Measurements from ENCODE around the gene WASF2. TPM values are rescaled to one million over a fixed set of nuclear protein-coding genes. Genes with fewer than 3 reads are reported as not detected.

WASF2 gene
- total and polyA plus RNA-seq, 5 donors = 22.1 to 77.9 (median 69.4) TPM

- 19% methylated on average over 8 of the region's 8 CpGs for WGBS
- Histone ChIP-seq H3K27ac (ENCODE audit: low read length) (no peak overlapping the region), H3K4me3 (ENCODE audit: low read length) (peak overlapping the region; percentile 16), H3K4me1 (ENCODE audit: control insufficient read depth, insufficient read depth, low read length) (peaks cover 6% of the 10 kb centered on the region), H3K27me3 (ENCODE audit: control insufficient read depth, insufficient read depth) (no peaks in the 10 kb centered on the region), H3K9me3 (ENCODE audit: control insufficient read depth, low read length) (no peaks in the 10 kb centered on the region)
- intact Hi-C loops (cut with DNase I) = no loop called here
- ATAC-seq (peak; percentile 10 to 18), DNase-seq (peak; percentile 39 to 82 (median 72))
Measured at GRCh38 chr1:27496604-27497155, 6.7 kb upstream of the WASF2 start.

DNA sequence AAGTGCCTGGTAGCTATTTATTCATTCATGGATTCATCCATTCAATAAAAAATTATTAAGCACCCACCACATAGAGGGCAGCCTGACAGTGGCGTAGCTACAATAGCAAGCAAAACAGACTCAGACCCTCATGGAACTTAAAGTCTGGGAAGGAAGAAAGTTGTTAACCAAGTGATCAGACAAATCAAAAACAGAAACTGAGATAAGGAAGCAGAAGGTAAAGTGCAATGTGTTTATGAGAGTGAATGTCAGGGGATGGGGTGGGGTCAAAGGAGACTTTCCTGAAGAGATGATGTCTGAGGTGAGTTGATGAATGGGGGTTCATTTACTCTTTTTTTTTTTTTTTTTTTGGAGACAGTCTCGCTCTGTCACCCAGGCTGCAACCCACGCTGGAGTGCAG lies 2.8 kb upstream of the WASF2 start:
- Histone ChIP-seq H3K27ac (ENCODE audit: low read length) (peak overlapping the region; percentile 97), H3K4me1 (ENCODE audit: control insufficient read depth, insufficient read depth, low read length) (peaks cover 6% of the 10 kb centered on the region)
- intact Hi-C loops (cut with DNase I) = loop anchor here in 1 of 4 donors (5.0 kb wide), 1 partner anchor 75 kb away; no protein-coding TSS in a partner anchor

DNA sequence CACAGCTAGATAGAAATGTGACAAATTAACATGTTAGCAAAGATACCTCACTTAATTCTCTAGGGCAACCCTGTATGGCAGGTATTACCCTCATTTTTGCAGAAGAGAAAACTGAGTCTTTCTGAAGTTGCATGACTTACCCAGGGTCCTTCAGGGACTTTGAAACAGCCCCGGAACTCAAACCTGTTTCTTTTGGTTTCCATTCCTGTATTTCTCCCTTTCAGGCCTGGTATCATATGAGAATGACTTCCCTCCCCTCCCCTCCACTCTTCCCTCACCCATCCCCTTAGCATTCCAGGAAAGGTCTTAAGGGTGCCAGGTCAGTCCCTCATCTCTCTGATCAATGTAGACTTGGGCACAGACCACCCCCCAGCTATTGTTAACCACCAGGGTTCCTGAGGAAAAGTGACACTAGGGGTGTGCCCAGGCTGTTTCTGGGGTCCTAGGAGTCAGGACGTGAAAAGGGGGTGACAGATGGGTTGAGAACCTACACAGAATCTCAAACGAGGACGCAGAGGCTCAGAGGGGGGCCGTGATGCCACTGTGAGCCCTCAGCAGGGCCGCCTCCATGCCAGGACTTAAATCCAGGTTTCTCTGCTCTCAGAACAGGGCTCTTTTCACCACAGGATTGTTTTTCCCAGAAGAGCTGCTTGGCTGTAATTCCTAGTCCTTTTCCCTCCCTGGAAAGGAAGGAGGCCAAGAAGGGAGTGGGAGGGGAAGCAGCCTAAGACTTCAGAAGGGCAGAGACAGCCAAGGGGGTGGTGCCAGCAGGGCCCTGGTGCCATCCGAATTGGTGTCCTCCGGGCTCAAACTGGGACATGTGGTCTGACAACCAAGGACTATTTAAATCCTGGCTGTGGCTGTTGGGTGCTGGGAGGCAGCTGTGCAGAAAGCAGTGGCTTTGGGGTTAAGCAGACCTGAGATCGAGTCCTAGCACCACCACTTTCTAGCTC lies 2.1 kb upstream of the WASF2 start:
- Histone ChIP-seq H3K9me3 (ENCODE audit: control insufficient read depth, low read length) (no peaks in the 10 kb centered on the region), H3K27me3 (ENCODE audit: control insufficient read depth, insufficient read depth) (no peaks in the 10 kb centered on the region), H3K4me3 (ENCODE audit: low read length) (no peak overlapping the region), H3K4me1 (ENCODE audit: control insufficient read depth, insufficient read depth, low read length) (peaks cover 6% of the 10 kb centered on the region), H3K27ac (ENCODE audit: low read length) (peak overlapping the region; percentile 97)
- WGBS = 24% methylated on average over 9 of the region's 9 CpGs
- intact Hi-C loops (cut with DNase I) = loop anchor here in 1 of 4 donors (5.0 kb wide), 1 partner anchor 75 kb away; no protein-coding TSS in a partner anchor
- peak; percentile 69 to 89 (median 82) for DNase-seq
- peak in 1 of 2 donors; percentile 6 for ATAC-seq

More for the DNA sequence above, 2.8 kb upstream of the WASF2 start:
- WGBS = 93% methylated on average over 3 of the region's 3 CpGs
- Histone ChIP-seq H3K27me3 (ENCODE audit: control insufficient read depth, insufficient read depth) (no peaks in the 10 kb centered on the region), H3K9me3 (ENCODE audit: control insufficient read depth, low read length) (no peaks in the 10 kb centered on the region), H3K4me3 (ENCODE audit: low read length) (no peak overlapping the region)
- ATAC-seq = no peak
- DNase-seq = no peak

GRCh38 chr1:27489501-27489972 lies 430 bp downstream of the WASF2 start:
- Histone ChIP-seq H3K27me3 (ENCODE audit: control insufficient read depth, insufficient read depth) (no peaks in the 10 kb centered on the region), H3K9me3 (ENCODE audit: control insufficient read depth, low read length) (no peaks in the 10 kb centered on the region), H3K4me3 (ENCODE audit: low read length) (peak overlapping the region; percentile 64), H3K27ac (ENCODE audit: low read length) (peak overlapping the region; percentile 91), H3K4me1 (ENCODE audit: control insufficient read depth, insufficient read depth, low read length) (peaks cover 6% of the 10 kb centered on the region)
- no peak for DNase-seq
- intact Hi-C loops (cut with DNase I) = loop anchor here in 1 of 4 donors (10.0 kb wide), 1 partner anchor 55 kb away; no protein-coding TSS in a partner anchor
- ATAC-seq = peak; percentile 45 to 56
- WGBS = 0% methylated on average over 26 of the region's 26 CpGs

- H3K27me3 ChIP-seq (ENCODE audit: control insufficient read depth, insufficient read depth) = no peaks in the 10 kb centered on the region
- ATAC-seq = peak in 1 of 2 donors; percentile 2
- H3K4me1 ChIP-seq (ENCODE audit: control insufficient read depth, insufficient read depth, low read length) = peaks cover 9% of the 10 kb centered on the region
- intact Hi-C loops (cut with DNase I) = loop anchor here in 1 of 4 donors (10.0 kb wide), 1 partner anchor 53 kb away; no protein-coding TSS in a partner anchor
- peak overlapping the region; percentile 78 for H3K27ac ChIP-seq (ENCODE audit: low read length)
- no peak for DNase-seq
- 9% methylated on average over 6 of the region's 6 CpGs for WGBS
- no peaks in the 10 kb centered on the region for H3K9me3 ChIP-seq (ENCODE audit: control insufficient read depth, low read length)
- peak overlapping the region; percentile 64 for H3K4me3 ChIP-seq (ENCODE audit: low read length)
Measured at GRCh38 chr1:27487966-27488884, 1.7 kb downstream of the WASF2 start.

GRCh38 chr1:27485363-27485762 lies 4.6 kb downstream of the WASF2 start:
- intact Hi-C loops (cut with DNase I) = loop anchor here in 1 of 4 donors (10.0 kb wide), 1 partner anchor 51 kb away; no protein-coding TSS in a partner anchor
- peaks cover 8% of the 10 kb centered on the region for H3K4me1 ChIP-seq (ENCODE audit: control insufficient read depth, insufficient read depth, low read length)
- H3K4me3 ChIP-seq (ENCODE audit: low read length) = no peak overlapping the region
- no peaks in the 10 kb centered on the region for H3K9me3 ChIP-seq (ENCODE audit: control insufficient read depth, low read length)
- ATAC-seq = no peak
- no peak for DNase-seq
- H3K27ac ChIP-seq (ENCODE audit: low read length) = no peak overlapping the region
- H3K27me3 ChIP-seq (ENCODE audit: control insufficient read depth, insufficient read depth) = no peaks in the 10 kb centered on the region
- 98% methylated on average over 1 of the region's 1 CpG for WGBS

DNA sequence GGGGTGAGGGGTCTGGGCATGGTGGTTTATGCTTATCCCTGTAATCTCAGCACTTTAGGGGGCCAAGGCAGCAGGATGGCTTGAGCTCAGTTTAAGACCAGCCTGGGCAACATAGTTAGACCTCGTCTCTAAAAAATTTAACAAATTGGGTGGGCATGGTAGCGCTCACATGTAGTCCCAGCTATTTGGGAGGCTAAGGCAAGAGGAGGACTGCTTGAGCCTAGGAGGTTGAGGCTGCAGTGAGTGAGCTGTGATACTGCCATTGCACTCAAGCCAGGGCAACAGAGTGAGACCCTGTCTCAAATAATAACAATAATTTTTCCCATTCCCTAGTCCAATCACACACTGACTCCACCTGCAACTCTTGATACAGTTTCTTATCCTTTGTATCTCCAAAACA lies 6.3 kb downstream of the WASF2 start:
- intact Hi-C loops (cut with DNase I) = loop anchor here in 1 of 4 donors (10.0 kb wide), 1 partner anchor 49 kb away; no protein-coding TSS in a partner anchor

DNA sequence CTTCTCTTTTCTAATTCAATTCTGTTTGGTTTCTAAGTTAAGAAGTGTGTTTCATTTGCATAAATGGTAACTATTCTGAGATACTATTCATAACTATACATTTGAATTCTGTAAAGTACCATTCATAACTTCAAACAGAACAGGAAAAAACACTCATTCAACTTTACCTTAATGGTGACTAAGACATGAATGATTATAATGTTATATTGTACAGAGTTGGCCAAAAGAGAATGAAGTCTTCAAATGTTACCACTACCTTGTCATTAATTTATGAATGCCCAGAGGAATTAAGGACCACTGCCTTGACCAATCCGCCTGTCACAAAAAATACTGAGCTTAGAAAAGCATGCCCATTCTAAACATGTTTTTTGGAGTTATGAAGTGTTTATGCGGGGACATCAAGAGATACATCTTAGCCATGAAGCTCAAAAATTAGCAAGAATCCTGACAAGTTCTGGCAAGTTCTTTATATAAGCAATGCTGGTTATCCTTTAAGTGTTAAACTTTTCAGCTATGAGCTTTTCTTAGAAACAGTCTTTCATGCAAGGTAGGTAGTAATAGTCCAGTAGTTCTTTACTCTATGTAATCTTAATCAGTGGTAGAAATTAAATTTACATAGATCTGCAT lies 7.9 kb downstream of the WASF2 start:
- ATAC-seq = no peak
- DNase-seq = no peak
- Histone ChIP-seq H3K27ac (ENCODE audit: low read length) (no peak overlapping the region), H3K27me3 (ENCODE audit: control insufficient read depth, insufficient read depth) (no peaks in the 10 kb centered on the region), H3K4me3 (ENCODE audit: low read length) (no peak overlapping the region), H3K4me1 (ENCODE audit: control insufficient read depth, insufficient read depth, low read length) (peaks cover 9% of the 10 kb centered on the region), H3K9me3 (ENCODE audit: control insufficient read depth, low read length) (no peaks in the 10 kb centered on the region)
- intact Hi-C loops (cut with DNase I) = loop anchor here in 1 of 4 donors (10.0 kb wide), 1 partner anchor 47 kb away; no protein-coding TSS in a partner anchor
- 79% methylated on average over 2 of the region's 2 CpGs for WGBS

More for the DNA sequence above, 6.3 kb downstream of the WASF2 start:
- Histone ChIP-seq H3K27me3 (ENCODE audit: control insufficient read depth, insufficient read depth) (no peaks in the 10 kb centered on the region), H3K27ac (ENCODE audit: low read length) (no peak overlapping the region), H3K9me3 (ENCODE audit: control insufficient read depth, low read length) (no peaks in the 10 kb centered on the region), H3K4me1 (ENCODE audit: control insufficient read depth, insufficient read depth, low read length) (peaks cover 8% of the 10 kb centered on the region), H3K4me3 (ENCODE audit: low read length) (no peak overlapping the region)
- no peak for ATAC-seq
- WGBS = 91% methylated on average over 2 of the region's 2 CpGs
- DNase-seq = no peak

- ATAC-seq (no peak), DNase-seq (peak in 1 of 3 donors; percentile 16)
- WGBS = 95% methylated on average over 4 of the region's 4 CpGs
- Histone ChIP-seq H3K9me3 (ENCODE audit: control insufficient read depth, low read length) (no peaks in the 10 kb centered on the region), H3K4me3 (ENCODE audit: low read length) (no peak overlapping the region), H3K4me1 (ENCODE audit: control insufficient read depth, insufficient read depth, low read length) (peaks cover 12% of the 10 kb centered on the region), H3K27me3 (ENCODE audit: control insufficient read depth, insufficient read depth) (no peaks in the 10 kb centered on the region), H3K27ac (ENCODE audit: low read length) (no peak overlapping the region)
- intact Hi-C loops (cut with DNase I) = no loop called here
Measured at GRCh38 chr1:27478098-27478497, 11.9 kb downstream of the WASF2 start.

DNA sequence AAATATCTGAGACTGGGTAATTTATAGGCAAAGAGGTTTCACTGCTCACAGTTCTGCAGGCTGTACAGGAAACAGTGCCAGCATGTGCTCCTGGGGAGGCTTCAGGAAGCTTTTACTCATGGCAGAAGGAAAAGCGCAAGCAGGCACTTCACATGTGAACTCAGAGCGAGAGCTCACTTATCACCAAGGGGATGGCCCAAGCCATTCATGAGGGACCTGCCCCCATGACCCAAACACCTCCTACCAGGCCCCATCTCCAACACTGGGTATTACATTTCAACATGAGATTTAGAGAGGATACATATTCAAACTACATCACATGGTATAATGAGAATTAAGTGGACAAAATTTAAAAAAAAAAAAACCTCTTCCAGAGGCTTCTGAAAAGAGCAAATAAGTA lies 13.7 kb downstream of the WASF2 start:
- intact Hi-C loops (cut with DNase I) = no loop called here
- Histone ChIP-seq H3K9me3 (ENCODE audit: control insufficient read depth, low read length) (no peaks in the 10 kb centered on the region), H3K4me1 (ENCODE audit: control insufficient read depth, insufficient read depth, low read length) (peaks cover 13% of the 10 kb centered on the region), H3K27ac (ENCODE audit: low read length) (no peak overlapping the region), H3K27me3 (ENCODE audit: control insufficient read depth, insufficient read depth) (no peaks in the 10 kb centered on the region), H3K4me3 (ENCODE audit: low read length) (no peak overlapping the region)
- DNase-seq (peak in 1 of 3 donors; percentile 29), ATAC-seq (no peak)
- WGBS = 73% methylated on average over 2 of the region's 2 CpGs
